ENCODE results near the gene FRMD1.

The FRMD1 gene

DNA sequence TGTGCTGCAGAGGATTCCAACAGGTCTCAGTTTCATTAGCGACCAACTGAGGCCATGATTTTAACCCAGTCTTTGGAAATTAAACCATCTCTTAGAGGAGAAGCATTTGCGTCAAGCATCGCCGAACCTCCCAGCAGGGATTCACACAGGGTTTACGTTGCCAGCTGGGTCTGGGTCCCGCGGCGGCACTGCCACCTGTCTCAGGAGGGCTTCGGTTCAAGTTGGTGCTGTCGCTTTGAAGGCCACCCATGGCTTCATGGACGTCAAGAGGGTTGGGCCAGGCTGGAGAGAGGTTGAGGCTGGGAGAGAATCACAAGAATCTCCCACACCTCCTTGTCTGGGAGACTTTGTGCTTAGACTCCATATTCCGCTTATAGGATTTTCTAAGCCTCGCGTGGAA, 43.0 kb upstream of the FRMD1 start:
- TF ChIP-seq EZH2 (IDR thresholded peaks at IDR 0.05; ENCODE audit: borderline replicate concordance, low read depth, low read length, severe bottlenecking) = no peak
- TF ChIP-seq, protein P1, sequence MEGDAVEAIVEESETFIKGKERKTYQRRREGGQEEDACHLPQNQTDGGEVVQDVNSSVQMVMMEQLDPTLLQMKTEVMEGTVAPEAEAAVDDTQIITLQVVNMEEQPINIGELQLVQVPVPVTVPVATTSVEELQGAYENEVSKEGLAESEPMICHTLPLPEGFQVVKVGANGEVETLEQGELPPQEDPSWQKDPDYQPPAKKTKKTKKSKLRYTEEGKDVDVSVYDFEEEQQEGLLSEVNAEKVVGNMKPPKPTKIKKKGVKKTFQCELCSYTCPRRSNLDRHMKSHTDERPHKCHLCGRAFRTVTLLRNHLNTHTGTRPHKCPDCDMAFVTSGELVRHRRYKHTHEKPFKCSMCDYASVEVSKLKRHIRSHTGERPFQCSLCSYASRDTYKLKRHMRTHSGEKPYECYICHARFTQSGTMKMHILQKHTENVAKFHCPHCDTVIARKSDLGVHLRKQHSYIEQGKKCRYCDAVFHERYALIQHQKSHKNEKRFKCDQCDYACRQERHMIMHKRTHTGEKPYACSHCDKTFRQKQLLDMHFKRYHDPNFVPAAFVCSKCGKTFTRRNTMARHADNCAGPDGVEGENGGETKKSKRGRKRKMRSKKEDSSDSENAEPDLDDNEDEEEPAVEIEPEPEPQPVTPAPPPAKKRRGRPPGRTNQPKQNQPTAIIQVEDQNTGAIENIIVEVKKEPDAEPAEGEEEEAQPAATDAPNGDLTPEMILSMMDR (IDR thresholded peaks at IDR 0.05; ENCODE audit: borderline replicate concordance, extremely low read depth, low read length, poor library complexity, severe bottlenecking) = no peak
- H3K9ac ChIP-seq (ENCODE audit: low read depth, low read length) = no peak overlapping the region
- ATAC-seq (ENCODE audit: insufficient read depth, low read depth) = no peak
- no peaks in the 10 kb centered on the region for H3K36me3 ChIP-seq (ENCODE audit: insufficient read depth, low read length)
- H4K20me1 ChIP-seq (ENCODE audit: insufficient read depth, low read length) = no peaks in the 10 kb centered on the region
- no peaks in the 10 kb centered on the region for H3K27me3 ChIP-seq (ENCODE audit: insufficient read depth, low read length, poor library complexity)
- H3K27ac ChIP-seq (ENCODE audit: low read length) = no peak overlapping the region
- no peaks in the 10 kb centered on the region for H3K79me2 ChIP-seq (ENCODE audit: insufficient read depth, low read length)
- H3K4me1 ChIP-seq (ENCODE audit: insufficient read depth, low read length) = no peaks in the 10 kb centered on the region
- no peak overlapping the region for H3K4me2 ChIP-seq (ENCODE audit: insufficient read depth, low read length)
- H3K4me3 ChIP-seq (ENCODE audit: low read depth in 1 of 2, low read length in 2 of 2) = no peak overlapping the region
- DNase-seq = no peak
- H2AFZ ChIP-seq (ENCODE audit: low read depth, low read length) = no peak overlapping the region
- H3K9me3 ChIP-seq (ENCODE audit: insufficient read depth, low read length, severe bottlenecking) = peaks cover 13% of the 10 kb centered on the region

DNA sequence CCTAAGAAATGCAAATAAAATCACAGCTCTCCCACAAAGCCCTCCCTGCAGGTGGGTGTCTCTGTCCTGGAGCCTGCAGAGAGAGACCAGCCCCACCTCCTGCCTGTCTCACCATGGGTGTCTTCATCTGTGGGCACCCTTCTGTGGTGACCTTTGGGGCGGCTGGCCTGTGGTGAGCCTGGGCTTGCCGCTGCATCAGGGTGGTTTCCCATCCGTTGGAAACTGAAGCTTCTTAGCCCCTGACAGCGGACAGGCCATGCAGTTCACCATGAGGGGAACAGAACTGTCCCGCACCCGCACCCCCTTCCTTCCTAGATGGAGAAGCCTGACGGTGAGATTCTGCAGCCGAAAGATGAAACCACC, 42.3 kb upstream of the FRMD1 start:
- Histone ChIP-seq H2AFZ (ENCODE audit: low read depth, low read length) (no peak overlapping the region), H3K27ac (ENCODE audit: low read length) (no peak overlapping the region), H3K36me3 (ENCODE audit: insufficient read depth, low read length) (no peaks in the 10 kb centered on the region), H3K9me3 (ENCODE audit: insufficient read depth, low read length, severe bottlenecking) (peaks cover 13% of the 10 kb centered on the region), H4K20me1 (ENCODE audit: insufficient read depth, low read length) (no peaks in the 10 kb centered on the region), H3K9ac (ENCODE audit: low read depth, low read length) (no peak overlapping the region), H3K4me1 (ENCODE audit: insufficient read depth, low read length) (no peaks in the 10 kb centered on the region), H3K79me2 (ENCODE audit: insufficient read depth, low read length) (no peaks in the 10 kb centered on the region), H3K27me3 (ENCODE audit: insufficient read depth, low read length, poor library complexity) (no peaks in the 10 kb centered on the region), H3K4me2 (ENCODE audit: insufficient read depth, low read length) (no peak overlapping the region), H3K4me3 (ENCODE audit: low read depth in 1 of 2, low read length in 2 of 2) (no peak overlapping the region)
- ATAC-seq (ENCODE audit: insufficient read depth, low read depth) (no peak), DNase-seq (no peak)
- TF ChIP-seq, protein P1 (IDR thresholded peaks at IDR 0.05; ENCODE audit: borderline replicate concordance, extremely low read depth, low read length, poor library complexity, severe bottlenecking) = no peak
- TF ChIP-seq EZH2 (IDR thresholded peaks at IDR 0.05; ENCODE audit: borderline replicate concordance, low read depth, low read length, severe bottlenecking) = no peak

DNA sequence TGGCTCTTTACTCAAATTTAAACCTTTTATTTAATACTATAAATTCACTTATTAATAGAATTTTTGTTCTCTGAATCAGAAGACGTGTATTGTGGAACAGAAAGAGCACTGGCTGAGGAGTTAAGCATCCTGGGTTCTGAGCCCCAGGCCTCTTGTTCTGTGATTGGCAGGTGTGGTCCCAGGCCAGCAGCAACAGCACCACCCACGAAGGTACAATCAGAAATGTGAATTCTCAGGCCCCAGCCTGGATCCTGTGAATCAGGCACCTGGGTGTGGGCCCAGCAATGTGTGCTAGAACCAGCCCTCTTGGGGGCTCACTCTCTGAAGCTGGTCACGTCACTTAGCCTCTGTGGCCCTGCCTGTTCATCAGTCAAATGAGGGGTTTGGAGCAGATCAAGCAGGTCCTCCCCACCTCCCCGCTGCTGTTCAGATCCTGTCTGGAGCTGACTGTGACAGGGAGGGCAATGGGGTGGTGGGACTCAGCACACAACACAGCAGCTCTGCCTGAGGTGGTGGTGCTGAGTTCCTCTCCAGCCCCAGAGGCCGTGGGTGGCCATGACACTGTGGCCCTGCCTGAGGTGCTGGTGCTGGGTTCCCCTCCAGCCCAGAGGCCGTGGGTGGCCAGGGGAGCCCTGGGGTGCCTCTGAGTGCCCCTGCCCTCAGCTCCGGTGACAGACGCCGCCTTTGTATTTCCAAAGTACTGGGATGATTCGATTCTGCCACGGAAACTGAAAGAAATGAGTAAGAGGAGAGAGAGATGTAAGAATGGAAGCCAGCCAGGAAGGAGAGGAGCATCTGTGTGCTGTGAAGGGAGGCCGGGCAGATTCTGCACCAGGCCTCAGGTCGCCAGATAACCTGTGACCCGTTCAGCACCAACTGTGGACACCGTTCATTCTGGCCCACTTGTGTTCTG, 41.6 kb upstream of the FRMD1 start:
- DNase-seq (no peak), ATAC-seq (ENCODE audit: insufficient read depth, low read depth) (no peak)
- H3K4me2 ChIP-seq (ENCODE audit: insufficient read depth, low read length) = no peak overlapping the region
- no peak overlapping the region for H3K27ac ChIP-seq (ENCODE audit: low read length)
- H3K9me3 ChIP-seq (ENCODE audit: insufficient read depth, low read length, severe bottlenecking) = peaks cover 13% of the 10 kb centered on the region
- H3K27me3 ChIP-seq (ENCODE audit: insufficient read depth, low read length, poor library complexity) = no peaks in the 10 kb centered on the region
- no peaks in the 10 kb centered on the region for H3K79me2 ChIP-seq (ENCODE audit: insufficient read depth, low read length)
- H3K4me3 ChIP-seq (ENCODE audit: low read depth in 1 of 2, low read length in 2 of 2) = no peak overlapping the region
- TF ChIP-seq, protein P1 (IDR thresholded peaks at IDR 0.05; ENCODE audit: borderline replicate concordance, extremely low read depth, low read length, poor library complexity, severe bottlenecking) = no peak
- no peak for TF ChIP-seq EZH2 (IDR thresholded peaks at IDR 0.05; ENCODE audit: borderline replicate concordance, low read depth, low read length, severe bottlenecking)
- H2AFZ ChIP-seq (ENCODE audit: low read depth, low read length) = no peak overlapping the region
- H3K9ac ChIP-seq (ENCODE audit: low read depth, low read length) = no peak overlapping the region
- H3K36me3 ChIP-seq (ENCODE audit: insufficient read depth, low read length) = no peaks in the 10 kb centered on the region
- no peaks in the 10 kb centered on the region for H4K20me1 ChIP-seq (ENCODE audit: insufficient read depth, low read length)
- no peaks in the 10 kb centered on the region for H3K4me1 ChIP-seq (ENCODE audit: insufficient read depth, low read length)
